Fibroblast of peridontal ligament (primary cell): ENCODE measurements around the gene WHRN.

Source experiments
- DNase-seq: peaks from one replicate; pipeline ENCODE4 v3.0.0-alpha.2; 2010; ENCODE audit errors: extremely low read depth

The WHRN gene

DNA sequence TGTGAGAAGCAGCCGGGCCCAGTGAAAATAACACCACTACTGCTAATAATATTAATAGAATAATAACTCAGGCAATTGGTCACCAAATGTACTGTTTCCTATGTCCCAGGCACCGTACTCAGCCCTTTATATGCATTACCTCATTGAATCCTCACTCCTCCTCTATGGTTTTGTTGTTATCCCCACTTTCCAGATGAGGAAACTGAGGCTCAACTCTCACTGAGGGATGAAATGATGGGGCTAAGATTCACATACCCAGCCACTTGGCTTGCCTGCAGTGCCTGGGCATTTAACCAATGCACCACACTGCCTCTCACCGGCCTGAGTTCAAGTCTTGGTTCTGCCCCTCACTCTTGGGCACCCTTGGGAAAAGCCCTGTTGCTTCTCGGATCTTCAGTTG is 34.1 kb downstream of the WHRN start:
- DNase-seq: no peak

GRCh38 chr9:114470581-114470980 is 34.7 kb downstream of the WHRN start:
- no peak for DNase-seq

DNA sequence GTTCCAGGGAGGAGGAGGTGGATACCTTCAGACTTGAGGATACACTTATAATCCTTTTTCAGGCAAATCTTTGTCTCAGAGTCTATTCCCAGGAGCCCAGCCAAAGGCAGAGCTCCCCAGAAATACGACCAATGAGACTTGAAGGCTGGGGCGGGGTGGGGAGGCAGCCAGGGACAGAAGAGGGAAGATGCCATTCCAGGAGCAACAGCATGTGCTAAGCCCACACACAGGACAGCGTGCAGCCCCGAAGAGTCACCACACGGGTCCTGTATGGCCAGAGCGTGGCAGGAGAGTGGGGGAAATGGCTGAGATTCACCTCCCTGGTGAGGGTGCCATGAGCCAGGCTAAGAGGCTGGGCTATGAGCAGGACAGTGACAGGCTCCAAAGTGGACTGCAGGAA is 35.2 kb downstream of the WHRN start:
- DNase-seq: no peak

DNA sequence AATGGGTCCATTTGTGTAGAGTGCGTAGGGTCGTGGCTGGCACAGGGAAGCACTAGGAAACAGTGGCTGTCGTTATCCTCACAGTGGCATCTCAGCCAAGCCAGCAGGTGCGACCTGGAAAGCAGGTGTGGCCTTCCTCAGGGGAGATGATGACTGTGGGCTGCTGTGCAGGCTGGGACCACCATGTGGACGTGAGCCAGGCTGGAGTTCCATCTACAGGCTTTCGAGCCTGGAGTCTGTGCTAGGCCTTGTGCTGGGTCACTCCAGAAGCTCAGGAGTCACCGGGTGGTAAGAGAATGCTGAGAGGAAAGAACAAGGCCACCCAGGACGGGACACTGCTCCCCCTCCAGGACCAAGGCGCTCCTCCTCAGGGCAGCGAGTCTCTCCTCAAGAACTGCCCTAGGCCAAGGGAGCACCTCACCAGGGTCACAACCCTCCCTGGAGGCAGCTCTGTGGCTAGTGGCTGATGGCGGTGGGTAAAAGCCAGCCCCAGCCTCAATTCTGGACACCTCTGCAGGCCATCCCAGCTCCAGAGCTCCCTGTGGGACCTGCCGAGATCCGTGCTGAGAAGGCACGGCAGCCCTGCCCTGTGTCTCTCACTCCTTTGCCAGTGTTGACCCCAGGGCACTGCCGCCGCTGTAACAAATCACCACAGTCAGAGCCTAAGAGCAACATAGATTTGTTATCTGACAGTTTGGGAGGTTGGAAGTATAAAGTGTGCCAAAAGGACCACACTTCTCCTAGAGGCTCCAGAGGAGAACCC is 36.0 kb downstream of the WHRN start:
- no peak for DNase-seq

DNA sequence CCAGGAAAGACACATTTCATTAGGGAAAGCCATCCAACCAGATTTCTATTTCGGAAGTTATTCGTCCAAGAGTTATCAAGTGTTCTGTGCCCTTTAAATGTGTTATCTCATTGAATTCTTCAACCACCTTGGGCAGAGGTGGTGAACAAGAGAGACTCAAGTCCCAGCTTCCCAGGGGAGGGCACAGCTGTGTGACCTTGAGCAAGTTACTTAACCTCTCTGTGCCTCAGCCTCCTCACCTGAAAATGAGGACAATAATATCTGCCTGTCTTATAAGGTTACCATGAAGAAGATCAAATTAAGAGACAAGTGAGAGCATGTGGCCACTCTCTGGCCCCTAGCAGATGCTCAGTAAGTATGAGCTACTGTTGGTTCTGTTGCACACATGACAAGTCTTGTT is 37.4 kb downstream of the WHRN start:
- no peak for DNase-seq

DNA sequence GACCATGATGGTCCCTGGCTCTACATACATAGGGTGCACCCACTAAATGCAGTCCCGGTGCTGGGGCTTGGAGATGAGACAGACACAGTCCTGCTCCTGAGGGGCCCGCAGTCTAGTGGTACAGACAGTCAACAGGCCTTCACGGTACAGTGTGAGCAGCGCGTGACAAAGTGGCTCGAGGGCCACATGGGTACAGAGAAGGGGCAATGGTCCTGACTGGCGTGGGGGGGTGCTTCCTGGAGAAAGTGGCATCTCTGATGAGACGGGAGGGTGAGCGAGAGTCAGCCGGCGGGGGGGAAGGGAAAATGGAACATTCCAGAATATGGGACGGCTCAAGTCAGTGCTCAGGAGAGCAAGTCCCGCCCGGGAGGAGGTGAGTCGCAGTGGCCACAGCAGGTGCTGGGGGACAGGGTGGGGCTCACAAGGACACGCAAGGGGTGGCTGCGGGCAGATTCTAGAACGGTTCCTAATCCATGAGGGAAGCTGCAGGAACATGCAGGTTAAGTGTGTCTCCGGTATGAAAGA is 38.0 kb downstream of the WHRN start:
- DNase-seq: no peak

- DNase-seq: no peak
Observed at GRCh38 chr9:114465906-114466900, 39.1 kb downstream of the WHRN start.

GRCh38 chr9:114465417-114465816 is 39.9 kb downstream of the WHRN start:
- DNase-seq: no peak

DNA sequence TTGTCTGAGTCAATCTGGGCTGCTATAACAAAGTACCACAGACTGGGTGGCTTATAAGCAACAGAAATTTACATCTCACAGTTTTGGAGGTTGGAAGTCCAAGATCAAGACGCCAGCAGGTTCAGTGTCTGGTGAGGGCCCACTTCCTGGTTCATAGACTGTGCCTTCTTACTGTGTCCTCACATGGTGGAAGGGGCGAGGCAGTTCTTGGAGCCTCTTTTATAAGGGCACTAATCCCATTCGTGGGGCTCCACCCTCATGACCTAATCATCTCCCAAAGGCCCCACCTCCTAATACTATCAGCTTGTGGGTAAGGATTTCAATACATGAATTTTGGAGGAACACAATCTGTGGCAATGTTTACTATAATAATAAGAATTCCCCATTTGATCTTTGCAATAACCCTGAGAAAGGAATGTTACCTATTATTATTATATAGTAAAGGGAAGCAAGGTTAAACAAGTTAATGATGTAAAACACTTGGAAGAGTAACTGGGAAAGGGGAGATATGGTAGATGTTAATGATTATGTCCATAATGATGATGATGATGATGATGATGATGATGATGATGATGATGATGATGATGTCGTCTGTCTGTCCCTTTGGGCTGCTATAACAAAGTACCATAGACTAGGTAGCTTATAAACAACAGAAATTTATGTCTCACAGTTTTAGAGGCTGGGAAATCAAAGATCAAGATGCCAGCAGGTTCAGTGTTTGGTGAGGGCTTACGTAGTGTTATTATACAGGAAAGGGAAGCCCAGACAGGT is 40.8 kb downstream of the WHRN start:
- no peak for DNase-seq

- DNase-seq: peak; percentile 1
Observed at GRCh38 chr9:114462791-114463190, 42.5 kb downstream of the WHRN start.

DNA sequence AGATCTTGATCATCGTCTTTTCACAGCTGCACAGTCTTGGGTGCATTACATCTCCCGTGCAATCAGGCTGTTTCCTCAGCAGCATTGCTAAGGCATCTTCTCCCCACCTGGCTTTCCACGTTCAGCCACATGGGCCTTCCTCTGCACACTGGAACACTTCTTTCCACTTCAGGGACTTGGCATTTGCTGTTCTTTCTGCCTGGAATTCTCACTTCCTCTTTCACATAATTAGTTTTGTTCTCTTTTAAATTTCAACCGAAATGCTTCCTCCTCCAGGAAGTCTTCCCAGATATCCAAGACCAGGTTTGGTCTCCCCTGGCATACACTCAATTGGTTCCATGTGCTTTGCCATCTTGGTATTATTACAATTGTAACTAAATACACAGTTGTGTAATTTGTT is 43.8 kb downstream of the WHRN start:
- DNase-seq: peak; percentile 3

DNA sequence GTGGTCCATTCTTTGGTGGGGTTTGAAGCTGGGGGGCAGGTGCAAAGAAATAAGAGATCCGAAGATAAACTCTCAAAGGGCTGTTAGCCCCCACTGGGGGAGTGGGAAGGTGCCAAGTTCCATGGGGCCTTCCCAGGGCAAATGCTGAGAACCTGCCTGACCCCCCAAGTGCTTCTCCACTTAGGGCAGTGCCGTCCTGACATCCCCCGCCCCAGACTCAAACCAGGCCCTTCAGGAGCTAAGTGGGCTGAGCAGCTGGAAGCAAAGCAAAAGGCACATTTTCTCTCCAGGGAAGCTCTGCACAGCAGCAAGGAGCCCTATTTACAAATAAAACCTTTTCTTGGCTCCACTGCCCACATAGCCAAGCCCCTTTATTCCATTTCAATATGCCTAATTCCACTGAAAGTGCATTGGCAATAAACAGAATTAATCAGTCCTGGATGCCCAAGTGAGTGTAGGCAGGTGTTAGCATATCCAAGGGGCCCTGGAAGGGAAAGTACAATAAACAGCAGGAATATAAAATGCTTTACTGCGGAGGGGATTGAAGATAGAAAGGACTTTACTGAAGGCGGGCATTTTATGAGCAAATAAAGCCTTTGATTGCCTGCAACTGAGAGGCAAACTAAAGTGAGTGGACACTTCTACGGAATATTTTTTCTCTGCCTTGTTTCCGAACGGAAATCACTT is 44.6 kb downstream of the WHRN start:
- DNase-seq: no peak

GRCh38 chr9:114459464-114459863 is 45.8 kb downstream of the WHRN start:
- DNase-seq: no peak

DNA sequence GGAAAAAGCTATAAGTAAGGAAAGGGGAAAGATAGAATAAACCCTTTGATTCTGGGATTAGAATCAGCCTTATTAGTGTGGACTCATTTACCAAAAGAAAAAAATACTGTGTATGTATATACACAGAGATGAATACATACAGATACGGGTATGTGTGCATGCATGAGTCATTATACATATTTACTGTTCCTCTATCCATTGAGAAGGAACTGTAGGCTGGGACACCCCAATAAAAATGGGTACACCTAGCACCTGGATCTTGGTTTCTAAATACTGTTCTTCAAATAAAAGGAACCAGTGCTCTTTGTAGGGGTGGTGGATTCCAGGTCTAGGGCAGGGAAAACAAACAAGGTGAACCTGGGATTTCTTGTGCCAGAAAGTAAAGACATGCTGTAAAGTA is 48.3 kb downstream of the WHRN start:
- DNase-seq: no peak

DNA sequence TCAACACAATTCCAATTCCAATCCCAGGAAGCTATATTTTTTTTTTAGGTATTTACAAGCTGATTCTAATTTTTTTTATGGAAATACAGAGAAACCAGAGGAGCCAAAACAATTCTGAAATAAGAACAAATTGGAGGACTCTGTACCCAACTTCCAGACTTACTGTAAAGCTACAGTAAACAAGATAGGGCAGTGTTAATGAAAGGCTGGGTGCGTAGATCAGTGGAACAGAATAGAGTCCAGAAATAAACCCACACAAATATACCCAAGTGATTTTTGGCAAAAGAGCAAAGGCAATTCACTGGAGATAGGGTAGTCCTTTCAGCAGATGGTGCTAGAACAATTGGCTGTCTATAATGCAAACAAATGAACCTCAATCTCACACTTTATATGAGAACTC is 50.6 kb downstream of the WHRN start:
- DNase-seq: no peak

DNA sequence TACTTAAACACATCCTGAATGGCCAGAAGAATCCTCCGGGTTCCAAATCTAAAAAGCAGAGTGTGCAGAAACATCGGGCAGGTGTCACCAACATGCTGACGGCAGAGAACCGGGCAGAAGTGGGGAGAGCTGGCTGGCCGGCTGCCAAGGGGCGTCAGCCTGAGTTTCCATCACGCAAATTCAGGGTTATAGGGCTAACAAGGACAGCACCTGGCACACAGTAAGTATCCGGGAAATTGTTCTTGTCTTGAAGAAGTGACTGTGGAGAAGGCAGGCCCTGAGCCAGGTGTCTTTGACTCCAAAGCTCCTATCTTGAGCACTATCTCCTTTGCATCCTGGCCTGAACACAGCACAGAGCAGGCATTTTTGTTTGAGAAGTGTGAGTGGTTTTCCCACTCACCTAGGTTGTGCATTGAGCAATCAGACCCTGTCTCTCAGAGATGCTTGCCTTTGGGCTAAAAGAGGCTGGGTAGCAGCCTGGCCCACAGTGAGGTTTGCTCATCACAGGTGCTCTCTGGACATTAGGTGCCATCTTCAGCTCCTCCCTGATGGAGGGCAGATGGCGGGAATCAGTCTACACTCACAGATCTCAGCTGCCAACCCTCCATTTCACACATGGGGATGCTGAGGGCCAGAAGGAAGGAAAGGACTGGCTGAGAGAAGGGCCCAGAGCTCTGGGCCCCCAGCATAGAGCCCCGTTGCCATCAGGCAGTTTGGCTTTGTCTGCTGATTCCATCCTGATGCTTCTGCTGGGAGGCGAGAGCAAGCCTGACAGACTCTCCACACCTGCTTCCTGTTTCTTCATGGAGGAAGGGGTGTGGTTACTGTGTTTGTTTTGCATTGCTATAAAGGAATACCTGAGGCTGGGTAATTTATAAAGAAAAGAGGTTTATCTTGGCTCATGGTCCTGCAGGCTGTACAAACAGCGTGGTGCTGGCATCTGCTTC is 52.8 kb downstream of the WHRN start:
- DNase-seq: no peak

GRCh38 chr9:114451707-114452031 is 53.6 kb downstream of the WHRN start:
- no peak for DNase-seq

- DNase-seq: no peak
Observed at GRCh38 chr9:114450833-114451706, 54.2 kb downstream of the WHRN start.

DNA sequence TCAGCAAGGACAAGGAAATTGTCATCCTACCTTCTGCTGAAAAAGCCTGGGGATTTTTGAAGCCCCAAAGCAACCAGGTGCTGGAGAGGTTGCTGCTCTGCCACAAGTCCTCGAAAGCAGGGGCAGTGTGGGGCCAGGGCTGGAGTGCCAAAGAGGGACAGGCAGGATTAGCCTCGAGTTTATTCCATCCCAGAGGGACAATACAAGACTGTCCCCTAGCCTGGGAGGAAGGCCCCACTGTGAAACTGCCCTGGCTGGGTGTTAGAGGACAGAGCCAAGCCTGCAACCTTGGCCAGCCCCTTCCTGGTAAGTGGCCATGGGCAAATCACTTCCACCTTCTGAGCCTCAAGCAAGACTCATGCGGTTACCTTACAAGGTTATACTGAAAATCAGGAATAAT is 55.1 kb downstream of the WHRN start:
- no peak for DNase-seq
